Activated T-cell treated with anti-CD3 and anti-CD28 coated beads for 1 hour (primary cell): ENCODE results near the gene NOM1.
"Not testable (repeated sequence)": the region's sequence is repeated elsewhere in the genome, so short reads cannot be mapped to it uniquely, and the experiment has no call there.

Experiments used
- DNase-seq: peaks from one replicate; pipeline ENCODE4 v3.0.0-alpha.2; 2020; ENCODE audit warnings: low read depth

NOM1 gene, protein sequence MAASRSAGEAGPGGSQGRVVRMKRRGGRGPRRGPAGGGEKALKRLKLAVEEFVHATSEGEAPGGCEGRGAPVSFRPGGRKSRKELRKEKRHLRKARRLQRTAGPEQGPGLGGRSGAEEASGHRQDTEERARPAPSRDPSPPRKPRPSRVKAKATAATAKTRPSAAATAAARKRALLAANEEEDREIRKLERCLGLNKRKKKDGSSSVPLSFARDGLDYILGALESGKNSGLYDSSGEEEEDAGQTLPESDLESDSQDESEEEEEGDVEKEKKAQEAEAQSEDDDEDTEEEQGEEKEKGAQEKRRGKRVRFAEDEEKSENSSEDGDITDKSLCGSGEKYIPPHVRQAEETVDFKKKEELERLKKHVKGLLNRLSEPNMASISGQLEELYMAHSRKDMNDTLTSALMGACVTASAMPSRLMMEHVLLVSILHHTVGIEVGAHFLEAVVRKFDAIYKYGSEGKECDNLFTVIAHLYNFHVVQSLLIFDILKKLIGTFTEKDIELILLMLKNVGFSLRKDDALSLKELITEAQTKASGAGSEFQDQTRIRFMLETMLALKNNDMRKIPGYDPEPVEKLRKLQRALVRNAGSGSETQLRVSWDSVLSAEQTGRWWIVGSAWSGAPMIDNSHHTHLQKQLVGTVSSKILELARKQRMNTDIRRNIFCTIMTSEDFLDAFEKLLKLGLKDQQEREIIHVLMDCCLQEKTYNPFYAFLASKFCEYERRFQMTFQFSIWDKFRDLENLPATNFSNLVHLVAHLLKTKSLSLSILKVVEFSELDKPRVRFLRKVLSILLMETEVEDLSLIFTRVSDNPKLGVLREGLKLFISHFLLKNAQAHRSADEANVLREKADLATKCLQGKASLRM

DNA sequence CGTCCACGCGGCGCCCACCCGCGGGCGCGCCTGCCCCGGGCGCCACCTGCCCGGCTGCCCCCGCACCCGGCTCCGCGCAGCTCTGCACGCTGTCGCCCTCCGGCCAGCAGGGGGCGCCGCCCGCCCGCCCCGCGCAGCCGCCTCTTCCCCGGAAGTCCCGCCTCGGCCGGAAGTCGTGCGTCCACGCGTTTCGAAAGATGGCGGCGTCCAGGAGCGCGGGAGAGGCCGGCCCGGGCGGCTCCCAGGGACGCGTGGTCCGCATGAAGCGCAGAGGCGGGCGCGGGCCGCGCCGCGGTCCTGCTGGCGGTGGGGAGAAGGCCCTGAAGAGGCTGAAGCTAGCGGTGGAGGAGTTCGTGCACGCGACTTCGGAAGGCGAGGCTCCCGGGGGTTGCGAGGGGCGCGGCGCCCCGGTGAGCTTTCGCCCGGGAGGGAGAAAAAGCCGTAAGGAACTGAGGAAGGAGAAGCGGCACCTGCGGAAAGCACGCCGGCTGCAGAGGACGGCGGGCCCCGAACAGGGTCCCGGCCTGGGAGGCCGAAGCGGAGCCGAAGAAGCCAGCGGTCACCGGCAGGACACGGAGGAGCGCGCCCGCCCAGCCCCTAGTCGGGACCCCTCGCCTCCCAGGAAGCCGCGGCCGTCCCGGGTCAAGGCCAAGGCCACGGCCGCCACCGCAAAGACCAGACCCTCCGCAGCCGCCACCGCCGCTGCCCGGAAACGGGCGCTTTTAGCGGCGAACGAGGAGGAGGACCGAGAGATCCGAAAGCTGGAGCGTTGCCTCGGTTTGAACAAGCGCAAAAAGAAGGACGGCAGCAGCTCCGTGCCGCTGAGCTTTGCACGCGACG, at the start of gene NOM1:
Gene NOM1 (plus strand): TSS at position 172 of the 840 bp plus-strand sequence. CDS start 26 bp downstream, at position 198.
- peak; percentile 89 for DNase-seq

DNA sequence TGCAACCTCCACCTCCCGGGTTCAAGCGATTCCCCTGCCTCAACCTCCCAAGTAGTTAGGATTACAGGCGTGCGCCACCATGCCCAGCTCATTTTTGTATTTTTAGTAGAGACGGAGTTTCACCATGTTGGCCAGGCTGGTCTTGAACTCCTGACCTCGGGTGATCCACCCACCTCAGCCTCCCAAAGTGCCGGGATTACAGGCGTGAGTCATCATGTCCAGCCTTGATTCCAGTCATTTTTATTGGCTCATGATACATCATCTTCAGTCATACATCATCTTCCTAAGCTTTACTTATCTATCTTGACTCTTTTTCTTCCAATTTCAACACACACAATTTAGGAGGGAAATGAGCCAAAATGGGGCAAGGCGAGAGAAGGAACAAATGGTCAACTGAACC, 49.4 kb upstream of the NOM1 start:
- DNase-seq, result not testable (repeated sequence)

DNA sequence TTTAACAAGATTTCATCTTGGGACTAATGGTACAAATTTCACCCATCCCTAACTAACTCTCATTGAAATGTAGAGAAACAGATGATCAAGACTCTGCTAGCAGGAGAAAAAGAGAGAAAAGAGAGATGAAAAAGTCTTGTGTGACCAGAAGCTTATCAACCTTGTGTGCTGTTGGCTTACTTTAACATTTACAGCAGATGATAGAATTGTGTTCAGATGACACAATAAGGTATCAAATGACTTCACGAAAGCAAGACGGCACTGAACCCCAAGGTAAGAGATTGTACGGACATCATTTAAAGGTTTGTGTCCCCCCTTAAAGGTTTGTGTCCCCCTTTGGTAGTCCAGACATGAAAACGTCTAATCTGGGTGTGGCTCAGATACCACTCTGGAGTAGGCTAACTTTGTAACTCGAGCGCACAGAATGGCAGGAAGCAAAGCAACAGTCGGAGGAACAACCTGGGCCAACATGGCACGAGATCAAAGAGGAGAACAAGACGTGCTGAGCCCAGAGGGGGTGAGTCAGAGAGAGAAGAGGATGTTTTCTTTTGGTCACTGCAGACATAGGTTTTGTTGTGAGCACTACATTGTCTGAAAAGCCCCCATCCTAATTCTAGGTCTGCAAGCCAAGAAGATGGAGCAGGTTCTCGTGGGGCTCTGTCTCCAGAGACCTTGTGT, 46.1 kb upstream of the NOM1 start:
- DNase-seq, result peak; percentile 17

DNA sequence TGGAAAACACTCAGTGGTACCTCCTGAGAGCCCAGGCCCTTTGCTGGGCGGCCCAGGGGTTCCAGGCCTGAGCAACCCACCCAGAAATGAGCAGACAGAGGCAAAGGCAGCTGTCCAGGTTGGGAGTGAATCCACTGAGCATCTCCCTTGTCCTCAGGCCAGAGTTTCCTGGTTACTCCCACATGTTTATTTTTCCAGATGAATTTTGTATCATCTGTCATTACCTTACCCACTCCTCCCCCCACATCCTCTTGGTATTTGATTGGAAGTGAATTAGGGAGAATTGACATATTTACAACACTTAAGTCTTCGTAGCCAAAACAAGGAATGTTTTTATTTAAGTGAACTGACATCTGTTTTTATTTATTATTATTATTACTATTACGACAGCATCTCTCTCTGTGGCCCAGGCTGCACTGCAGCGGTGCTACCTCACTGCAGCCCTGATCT, 43.3 kb upstream of the NOM1 start:
- no peak for DNase-seq

DNA sequence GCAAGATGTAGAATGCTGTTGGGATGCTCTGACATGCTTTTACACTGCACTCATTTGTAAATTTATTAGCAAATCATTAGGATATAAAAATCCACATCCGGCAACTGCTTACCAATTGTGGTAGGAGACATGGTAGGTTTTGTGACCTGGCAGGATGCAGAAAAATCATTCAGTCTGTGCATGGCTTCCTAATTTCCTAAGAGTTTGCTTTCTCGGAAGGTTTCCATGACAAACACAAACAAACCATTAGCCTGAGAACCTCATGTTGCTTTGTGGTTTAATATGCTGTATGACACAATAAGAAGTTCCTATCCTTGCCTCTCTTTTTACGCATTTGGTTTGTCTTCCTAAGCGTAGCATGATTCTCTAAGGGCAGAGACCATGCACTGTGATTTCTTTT, 41.9 kb upstream of the NOM1 start:
- DNase-seq, result no peak

DNA sequence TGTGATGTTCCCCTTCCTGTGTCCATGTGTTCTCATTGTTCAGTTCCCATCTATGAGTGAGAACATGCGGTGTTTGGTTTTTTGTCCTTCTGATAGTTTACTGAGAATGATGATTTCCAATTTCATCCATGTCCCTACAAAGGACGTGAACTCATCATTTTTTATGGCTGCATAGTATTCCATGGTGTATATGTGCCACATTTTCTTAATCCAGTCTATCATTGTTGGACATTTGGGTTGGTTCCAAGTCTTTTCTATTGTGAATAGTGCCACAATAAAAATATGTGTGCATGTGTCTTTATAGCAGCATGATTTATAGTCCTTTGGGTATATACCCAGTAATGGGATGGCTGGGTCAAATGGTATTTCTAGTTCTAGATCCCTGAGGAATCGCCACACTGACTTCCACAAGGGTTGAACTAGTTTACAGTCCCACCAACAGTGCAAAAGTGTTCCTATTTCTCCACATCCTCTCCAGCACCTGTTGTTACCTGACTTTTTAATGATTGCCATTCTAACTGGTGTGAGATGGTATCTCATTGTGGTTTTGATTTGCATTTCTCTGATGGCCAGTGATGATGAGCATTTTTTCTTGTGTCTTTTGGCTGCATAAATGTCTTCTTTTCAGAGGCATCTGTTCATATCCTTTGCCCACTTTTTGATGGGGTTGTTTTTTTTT, 39.8 kb upstream of the NOM1 start:
- not testable (repeated sequence) for DNase-seq

DNA sequence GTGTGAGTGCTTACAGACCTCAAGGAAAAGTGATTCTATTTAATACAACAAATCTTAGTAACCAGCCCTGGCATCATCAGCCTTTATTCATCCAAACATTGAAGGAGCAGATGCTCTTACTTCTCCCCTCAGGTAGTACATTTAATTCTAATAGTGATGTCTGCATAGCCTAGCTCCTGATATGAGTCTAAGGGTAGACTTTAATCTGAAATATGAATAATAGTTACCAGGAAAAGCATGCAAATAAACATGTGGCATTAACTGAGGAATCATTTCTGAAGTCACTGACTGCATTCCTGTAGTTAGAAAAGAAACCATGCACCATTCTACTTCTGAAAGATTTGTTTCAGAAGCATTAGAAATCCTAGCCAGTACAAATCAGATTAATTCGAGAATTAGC, 30.9 kb upstream of the NOM1 start:
- no peak for DNase-seq

DNA sequence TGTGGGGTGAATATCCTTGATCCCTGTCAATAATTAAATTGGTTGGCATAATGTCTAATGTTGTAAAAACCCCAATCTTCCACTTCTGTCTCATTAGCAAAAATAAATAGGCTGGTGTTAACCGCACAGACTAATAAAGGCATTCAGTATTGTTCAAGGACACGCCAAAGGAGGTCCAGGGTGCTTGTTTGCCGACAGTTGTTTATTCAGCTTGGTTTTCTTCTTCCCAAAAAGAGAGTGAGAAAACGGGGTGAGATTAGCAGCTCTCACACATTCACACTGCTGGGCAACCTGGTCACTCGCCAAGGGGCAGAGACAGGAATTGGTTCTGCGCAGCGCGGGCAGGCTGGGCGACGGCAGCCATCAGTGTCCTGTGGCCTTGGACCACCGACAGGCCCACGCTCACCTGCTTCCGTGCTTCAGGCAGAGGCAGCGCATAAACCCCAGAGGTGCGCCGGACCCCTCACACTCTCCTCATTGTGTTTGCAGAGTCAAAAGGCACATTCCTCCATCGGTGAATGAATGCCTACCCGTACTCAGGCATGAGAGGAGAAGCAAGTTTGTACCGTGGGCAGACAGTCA, 30.3 kb upstream of the NOM1 start:
- no peak for DNase-seq

DNA sequence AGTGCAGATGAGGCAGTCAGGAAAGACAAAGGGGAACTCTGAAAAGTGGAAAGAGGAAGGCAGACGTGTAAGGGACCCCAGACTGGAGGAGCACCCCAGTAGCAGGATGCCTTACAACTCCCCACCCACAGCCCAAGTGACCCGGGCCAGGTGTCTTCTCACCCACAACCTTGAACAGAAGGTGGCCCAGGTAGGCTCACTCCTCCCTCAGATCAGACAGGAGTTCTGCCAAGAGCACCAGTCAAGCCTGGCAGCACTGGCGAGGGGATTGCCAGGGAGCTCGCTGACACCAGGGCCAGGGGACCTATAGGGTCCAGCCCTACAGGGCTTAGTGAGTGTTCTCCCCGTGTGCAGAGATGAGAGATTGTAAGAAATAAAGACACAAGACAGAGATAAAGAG, 29.4 kb upstream of the NOM1 start:
- no peak for DNase-seq

DNA sequence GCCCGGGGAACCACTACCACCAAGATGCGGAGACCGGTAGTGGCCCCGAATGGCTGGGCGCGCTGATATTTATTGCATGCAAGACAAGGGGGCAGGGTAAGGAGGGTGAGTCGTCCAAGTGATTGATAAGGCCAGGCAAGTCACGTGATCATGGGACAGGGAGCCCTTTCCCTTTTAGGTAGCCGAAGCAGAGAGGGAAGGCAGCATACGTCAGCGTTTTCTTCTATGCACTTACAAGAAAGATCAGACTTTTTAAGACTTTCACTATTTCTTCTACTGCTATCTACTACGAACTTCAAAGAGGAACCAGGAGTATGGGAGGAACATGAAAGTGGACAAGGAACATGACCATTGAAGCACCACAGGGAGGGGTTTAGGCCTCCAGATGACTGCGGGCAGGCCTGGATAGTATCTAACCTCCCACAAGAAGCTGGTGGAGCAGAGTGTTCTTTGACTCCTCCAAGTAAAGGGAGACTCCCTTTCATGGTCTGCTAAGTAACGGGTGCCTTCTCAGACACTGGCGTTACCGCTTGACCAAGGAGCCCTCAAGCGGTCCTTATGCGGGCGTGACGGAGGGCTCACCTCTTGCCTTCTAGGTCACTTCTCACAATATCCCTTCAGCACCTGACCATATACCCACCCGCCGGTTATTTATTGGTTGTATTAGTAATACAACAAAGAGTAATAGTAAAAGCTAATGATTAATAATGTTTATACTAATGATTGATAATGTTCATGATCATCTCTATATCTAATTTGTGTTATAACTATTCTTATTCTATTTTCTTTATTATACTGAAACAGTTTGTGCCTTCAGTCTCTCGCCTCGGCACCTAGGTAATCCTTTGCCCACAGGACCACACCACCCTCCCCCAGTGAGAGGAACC, 28.8 kb upstream of the NOM1 start:
- not testable (repeated sequence) for DNase-seq

DNA sequence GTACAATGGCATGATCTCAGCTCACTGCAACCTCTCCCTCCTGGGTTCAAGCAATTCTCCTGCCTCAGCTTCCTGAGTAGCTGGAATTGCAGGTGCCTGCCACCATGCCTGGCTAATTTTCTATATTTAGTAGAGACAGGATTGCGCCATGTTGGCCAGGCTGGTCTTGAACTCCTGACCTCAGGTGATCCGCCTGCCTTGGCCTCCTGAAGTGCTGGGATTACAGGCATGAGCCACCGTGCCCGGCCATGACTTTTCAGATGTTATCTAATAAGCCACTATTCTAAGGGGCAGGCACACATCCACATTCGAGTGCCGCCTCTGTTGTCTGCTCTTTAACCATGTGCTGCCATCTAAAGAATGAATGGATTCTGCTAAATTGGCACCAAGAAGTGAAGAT, 27.2 kb upstream of the NOM1 start:
- DNase-seq, result not testable (repeated sequence)

DNA sequence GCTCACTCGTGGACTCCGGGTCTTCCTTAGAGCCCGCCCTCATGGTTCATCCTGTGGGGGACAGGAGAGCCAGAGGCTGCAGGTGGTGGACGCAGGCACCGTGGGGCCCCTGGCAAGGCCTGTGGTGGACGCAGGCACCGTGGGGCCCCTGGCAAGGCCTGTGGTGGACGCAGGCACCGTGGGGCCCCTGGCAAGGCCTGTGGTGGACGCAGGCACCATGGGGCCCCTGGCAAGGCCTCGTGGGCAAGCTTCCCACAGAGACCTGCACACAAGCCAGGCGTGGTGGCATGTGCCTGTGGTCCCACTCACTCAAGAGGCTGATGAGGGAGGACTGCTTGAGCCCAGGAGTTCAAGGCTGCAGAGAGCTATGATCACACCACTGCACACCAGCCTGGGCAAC, 23.7 kb upstream of the NOM1 start:
- not testable (repeated sequence) for DNase-seq

DNA sequence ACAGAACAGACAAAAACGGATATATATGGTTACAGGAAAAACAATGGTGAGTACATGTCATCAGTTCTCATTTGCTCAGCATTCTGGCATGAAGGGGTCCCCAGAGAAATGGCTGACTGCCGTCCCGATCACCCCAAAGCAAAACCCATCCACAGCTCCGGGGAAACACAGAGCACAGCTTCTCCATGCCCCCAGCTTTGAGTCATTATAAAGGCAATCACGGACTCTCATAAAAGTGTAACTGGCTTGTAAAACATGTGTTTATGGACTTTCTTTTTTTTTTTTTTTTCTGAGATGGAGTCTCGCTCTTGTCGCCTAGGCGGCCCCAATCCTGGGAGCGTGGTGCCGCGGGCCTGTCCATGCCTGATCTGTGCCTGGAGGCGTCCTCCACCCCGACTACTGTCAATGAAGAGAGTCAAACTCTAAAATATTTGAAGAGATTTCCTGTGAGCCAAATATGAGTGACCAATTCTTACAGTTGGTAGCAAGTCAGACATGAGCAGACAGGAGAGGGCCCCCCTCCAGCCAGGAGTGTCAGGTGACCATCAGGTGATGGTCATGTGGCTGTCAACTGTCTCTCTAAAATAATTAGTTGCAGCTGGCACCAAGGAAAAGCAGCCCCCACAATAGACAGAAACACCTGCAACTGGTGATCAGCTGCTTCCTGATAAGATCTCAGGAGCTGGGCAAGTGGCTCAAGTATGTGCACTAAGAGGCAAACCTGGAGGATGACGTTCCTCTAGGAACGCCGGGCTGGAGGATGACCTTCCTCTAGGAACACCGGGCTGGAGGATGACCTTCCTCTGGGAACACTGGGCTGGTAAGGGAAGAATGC, 21.7 kb upstream of the NOM1 start:
- no peak for DNase-seq

DNA sequence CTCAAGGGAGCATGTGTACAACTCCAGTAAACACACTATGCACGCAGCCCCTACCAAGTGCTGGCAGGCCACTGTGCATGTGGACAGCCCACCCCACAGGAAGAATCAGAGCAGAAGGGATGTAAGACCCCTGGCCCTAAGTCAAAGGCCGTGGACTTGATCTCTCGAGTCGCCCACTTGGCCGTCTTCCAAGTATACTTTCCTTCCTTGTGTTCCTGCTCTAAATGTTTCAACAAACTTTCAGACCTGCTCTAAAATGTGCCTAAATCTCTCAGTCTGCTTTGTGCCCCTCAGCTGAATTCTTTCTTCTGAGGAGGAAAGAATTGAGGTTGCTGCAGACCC, 21.1 kb upstream of the NOM1 start:
- no peak for DNase-seq

DNA sequence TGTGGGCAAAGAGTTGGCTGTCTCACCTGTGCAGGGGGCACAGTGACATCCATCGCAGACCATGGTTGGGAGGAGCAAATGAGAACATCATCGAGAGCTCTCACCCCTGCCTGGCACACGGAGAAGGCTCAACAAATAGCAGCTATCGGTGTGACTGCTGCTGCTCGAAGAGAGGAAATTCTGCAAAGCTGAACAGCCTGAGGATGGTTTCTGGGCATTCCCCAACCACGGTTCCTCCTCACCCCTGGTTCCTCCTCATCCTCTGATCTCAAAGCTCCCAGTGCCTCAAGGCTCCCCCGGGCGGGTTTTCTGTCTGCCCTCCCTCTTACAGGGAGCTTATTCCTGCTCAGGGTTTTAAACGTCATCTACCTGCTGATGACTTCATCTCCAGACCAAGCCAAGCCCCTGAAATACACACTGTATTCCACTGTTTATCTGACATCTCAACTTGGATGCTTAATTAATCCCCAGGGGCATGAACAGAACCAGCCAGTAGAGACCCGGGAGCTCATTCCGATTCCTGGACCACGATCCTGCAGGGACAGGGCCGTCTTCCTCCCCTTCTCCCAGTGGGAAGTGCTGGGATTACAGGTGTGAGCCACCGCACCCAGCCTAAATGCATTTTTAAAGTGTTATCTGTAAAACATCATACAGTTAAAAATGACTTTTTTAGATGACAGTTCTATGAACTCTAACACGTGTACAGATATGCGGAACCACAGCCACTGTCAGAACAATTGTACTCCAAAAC, 19.5 kb upstream of the NOM1 start:
- DNase-seq, result no peak

DNA sequence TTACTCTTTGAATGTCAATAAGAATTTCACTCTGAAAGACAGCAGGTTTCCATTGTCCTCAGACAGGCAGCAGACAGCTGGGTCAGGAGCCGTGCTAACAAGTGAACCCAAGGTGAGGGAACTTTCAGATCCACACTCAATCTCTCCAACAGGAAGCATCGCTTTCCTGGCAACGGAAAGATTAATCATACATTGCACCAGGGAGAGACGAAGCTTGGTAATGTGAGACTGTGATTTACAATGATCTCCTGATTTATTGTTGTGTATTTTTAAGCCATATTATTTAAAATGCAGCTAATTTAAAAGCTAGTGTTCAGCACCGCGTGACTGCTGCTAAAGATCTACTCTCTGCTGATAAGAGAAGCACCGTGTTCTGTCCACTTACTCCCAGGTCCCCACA, 17.5 kb upstream of the NOM1 start:
- no peak for DNase-seq

DNA sequence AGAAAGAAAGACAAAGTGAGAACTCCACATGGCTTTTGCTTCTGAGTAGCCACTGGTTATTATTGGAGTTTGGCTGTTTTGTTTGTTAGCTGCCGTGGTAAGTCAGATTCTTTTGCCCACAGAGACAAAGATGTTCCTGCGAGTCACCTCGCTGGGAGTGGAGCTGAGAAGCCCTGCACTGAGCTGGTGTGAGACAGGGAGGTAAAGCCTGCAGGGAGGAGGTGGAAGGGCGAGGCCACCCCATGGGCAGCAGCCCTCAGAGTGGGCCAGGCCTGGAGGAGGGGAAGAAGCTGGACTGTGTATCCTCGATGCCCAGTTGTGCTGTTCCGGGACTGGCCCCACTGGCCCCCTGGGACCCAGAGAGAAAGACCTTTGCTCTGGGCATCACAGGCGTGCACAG, 14.3 kb upstream of the NOM1 start:
- DNase-seq, result no peak

DNA sequence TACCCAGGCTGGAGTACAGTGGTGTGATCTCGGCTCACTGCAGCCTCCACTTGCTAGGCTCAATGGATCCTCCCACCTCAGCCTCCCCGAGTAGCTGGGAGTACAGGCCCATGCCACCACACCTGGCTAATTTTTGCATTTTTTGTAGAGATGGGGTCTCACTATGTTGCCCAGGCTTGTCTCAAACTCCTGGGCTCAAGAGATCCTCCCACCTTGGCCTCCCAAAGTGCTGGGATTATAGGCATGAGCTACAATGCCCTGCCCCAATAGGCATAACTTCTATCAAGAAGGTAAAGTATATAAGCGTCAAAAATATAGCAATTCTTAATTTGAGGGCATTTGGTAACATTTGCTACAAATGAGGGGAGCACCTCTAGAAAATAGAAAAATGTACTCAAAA, 12.7 kb upstream of the NOM1 start:
- not testable (repeated sequence) for DNase-seq
